H1 (cell line): Measurements from ENCODE around the gene RPP30. TPM values are rescaled to one million over a fixed set of nuclear protein-coding genes. Genes with fewer than 3 reads are reported as not detected.

Source experiments
- CTCF ChIA-PET: fragments of 300-600 bp; sonication (Branson Sonifier 250); formaldehyde crosslinking; loops from one replicate; lab custom pipeline; 2021; ENCODE audit not compliant: partially characterized antibody; lab: Charles Lee
- POLR2A ChIA-PET: fragments of 300-600 bp; sonication (Branson Sonifier 250); formaldehyde crosslinking; loops from one replicate; lab custom pipeline; 2021; ENCODE audit warnings: inconsistent platforms; ENCODE audit not compliant: partially characterized antibody; lab: Charles Lee
- DNase-seq, 2 experiments: peaks; one replicate each; pipeline versions ENCODE4 v3.0.0 to v3.0.0-alpha.2; 2010 to 2022; ENCODE audit warnings: low spot score in 2 of 2, low read depth in 1 of 2, mixed read lengths in 1 of 2
- FAIRE-seq: peaks from 2 replicates; lab custom pipeline; 2011; peaks lifted over from hg19 to GRCh38; lab: Jason Lieb, UNC
- H2AFZ ChIP-seq: 2 replicates; pipeline ENCODE4 v1.8.1; 2012; ENCODE audit warnings: low read length, inconsistent platforms
- H2AK5ac ChIP-seq: 2 replicates; pipeline ENCODE4 v1.6.1; 2013; ENCODE audit warnings: low read depth, low read length
- H2BK120ac ChIP-seq: replicated peaks from 2 replicates; pipeline ENCODE3; 2013; ENCODE audit warnings: low read depth, low read length, inconsistent platforms
- H2BK12ac ChIP-seq: 2 replicates; pipeline ENCODE4 v1.6.1; 2013; ENCODE audit warnings: low read depth, low read length
- H2BK15ac ChIP-seq: 2 replicates; pipeline ENCODE4 v1.6.1; 2013; ENCODE audit warnings: low read length
- H2BK20ac ChIP-seq: 2 replicates; pipeline ENCODE4 v1.6.1; 2013; ENCODE audit warnings: low read length
- H2BK5ac ChIP-seq: 2 replicates; pipeline ENCODE4 v1.6.1; 2013; ENCODE audit warnings: low read depth, low read length
- H3K14ac ChIP-seq: 2 replicates; pipeline ENCODE4 v1.6.1; 2013; ENCODE audit warnings: inconsistent platforms; ENCODE audit not compliant: insufficient read length
- H3K18ac ChIP-seq: 2 replicates; pipeline ENCODE4 v1.6.1; 2013; ENCODE audit warnings: low read length; ENCODE audit errors: extremely low read depth
- H3K23ac ChIP-seq: 2 replicates; pipeline ENCODE4 v1.6.1; 2013; ENCODE audit warnings: inconsistent platforms; ENCODE audit not compliant: insufficient read length
- H3K23me2 ChIP-seq: 2 replicates; pipeline ENCODE4 v1.6.1; 2013; ENCODE audit warnings: low read depth, low read length
- H3K27ac ChIP-seq: 2 replicates; pipeline ENCODE4 v1.6.1; 2011; ENCODE audit warnings: low read depth, low read length, inconsistent platforms
- H3K27me3 ChIP-seq, 4 experiments: replicated peaks in 1 of 4; 1 replicate in 1 of 4; 2 replicates in 3 of 4; pipeline versions ENCODE4 v1.6.1 to v1.8.1; 2011 to 2013; ENCODE audit warnings: low read length in 3 of 4, mild to moderate bottlenecking in 3 of 4, inconsistent platforms in 2 of 4, mixed read lengths in 2 of 4, moderate library complexity in 1 of 4; ENCODE audit not compliant: control insufficient read depth in 3 of 4, insufficient read depth in 3 of 4; ENCODE audit errors: extremely low read depth in 1 of 4
- H3K36me3 ChIP-seq, 4 experiments: 2 replicates each; pipeline versions ENCODE4 v1.6.1 to v1.8.1; 2011 to 2013; ENCODE audit warnings: mild to moderate bottlenecking in 4 of 4, low read length in 3 of 4, moderate library complexity in 2 of 4, control low read depth in 1 of 4, inconsistent platforms in 1 of 4; ENCODE audit not compliant: insufficient read depth in 4 of 4, control insufficient read depth in 2 of 4
- H3K4ac ChIP-seq: replicated peaks from 2 replicates; pipeline ENCODE3; 2013; ENCODE audit warnings: low read length, low read depth, mixed read lengths, inconsistent platforms; ENCODE audit not compliant: insufficient read length
- H3K4me1 ChIP-seq, 4 experiments: replicated peaks in 1 of 4; 1 replicate in 1 of 4; 2 replicates in 3 of 4; pipeline versions ENCODE4 v1.6.1 to v1.8.1; 2011 to 2013; ENCODE audit warnings: low read length in 3 of 4, inconsistent platforms in 2 of 4, mixed read lengths in 1 of 4; ENCODE audit not compliant: insufficient read depth in 4 of 4, control insufficient read depth in 3 of 4
- H3K4me2 ChIP-seq, 2 experiments: 2 replicates each; pipeline versions ENCODE4 v1.6.1 to v1.8.1; 2011 to 2013; ENCODE audit warnings: low read depth in 2 of 2, low read length in 2 of 2, control low read depth in 1 of 2, inconsistent platforms in 1 of 2, mild to moderate bottlenecking in 1 of 2; ENCODE audit not compliant: insufficient read depth in 1 of 2
- H3K4me3 ChIP-seq, 4 experiments: fragments of 200-600, 300-600 bp in 1 of 4; sonication (generic), shearing (Covaris generic), sonication (Bioruptor Twin) in 1 of 4; 2 replicates each; pipeline versions ENCODE4 v1.5.1 to v1.8.1; 2011 to 2016; ENCODE audit warnings: low read length in 4 of 4, low read depth in 3 of 4, control low read depth in 2 of 4, inconsistent platforms in 2 of 4, mild to moderate bottlenecking in 2 of 4, mixed read lengths in 1 of 4, moderate library complexity in 1 of 4; ENCODE audit not compliant: insufficient read depth in 2 of 4; ENCODE audit errors: extremely low read depth in 1 of 4
- H3K56ac ChIP-seq: replicated peaks from 2 replicates; pipeline ENCODE3; 2013; ENCODE audit warnings: low read depth, mild to moderate bottlenecking, mixed read lengths, low read length, inconsistent platforms; ENCODE audit not compliant: insufficient read length
- H3K79me1 ChIP-seq: 2 replicates; pipeline ENCODE4 v1.6.1; 2013; ENCODE audit warnings: low read depth, low read length, control low read depth
- H3K79me2 ChIP-seq, 2 experiments: 2 replicates each; pipeline versions ENCODE4 v1.6.1 to v1.8.1; 2012 to 2013; ENCODE audit warnings: low read length in 2 of 2, mild to moderate bottlenecking in 2 of 2, inconsistent platforms in 1 of 2; ENCODE audit not compliant: insufficient read depth in 2 of 2, control insufficient read depth in 1 of 2
- H3K9ac ChIP-seq, 4 experiments: replicated peaks in 1 of 4; 1 replicate in 1 of 4; 2 replicates in 3 of 4; pipeline versions ENCODE4 v1.6.1 to v1.8.1; 2011 to 2013; ENCODE audit warnings: low read depth in 3 of 4, low read length in 3 of 4, control low read depth in 2 of 4, mild to moderate bottlenecking in 2 of 4, moderate library complexity in 2 of 4, inconsistent platforms in 1 of 4; ENCODE audit errors: extremely low read depth in 1 of 4
- H3K9me3 ChIP-seq, 2 experiments: 2 replicates each; pipeline versions ENCODE4 v1.6.1 to v1.8.1; 2012 to 2013; ENCODE audit warnings: mild to moderate bottlenecking in 2 of 2, moderate library complexity in 2 of 2, control low read depth in 1 of 2, inconsistent platforms in 1 of 2, low read depth in 1 of 2, low read length in 1 of 2, mixed read lengths in 1 of 2; ENCODE audit not compliant: insufficient read depth in 2 of 2
- H4K20me1 ChIP-seq, 2 experiments: replicated peaks in 1 of 2; 2 replicates each; pipeline versions ENCODE3 to v1.8.1; 2011 to 2013; ENCODE audit warnings: inconsistent platforms in 2 of 2, low read length in 2 of 2, mild to moderate bottlenecking in 1 of 2; ENCODE audit not compliant: insufficient read depth in 2 of 2, control insufficient read depth in 1 of 2
- H4K5ac ChIP-seq: 2 replicates; pipeline ENCODE4 v1.6.1; 2013; ENCODE audit warnings: low read length, low read depth, mixed read lengths, inconsistent platforms; ENCODE audit not compliant: insufficient read length
- H4K8ac ChIP-seq: 2 replicates; pipeline ENCODE4 v1.8.0; 2013; ENCODE audit warnings: mild to moderate bottlenecking, moderate library complexity, low read length, inconsistent platforms; ENCODE audit not compliant: insufficient read depth; ENCODE audit errors: extremely low read depth
- H4K91ac ChIP-seq: replicated peaks from 2 replicates; pipeline ENCODE3; 2013; ENCODE audit warnings: low read length, mixed read lengths, inconsistent platforms; ENCODE audit not compliant: insufficient read length
- EZH2 ChIP-seq: fragments of 200-600 bp; sonication (generic); IDR thresholded peaks from 2 replicates; pipeline ENCODE4 v1.7.1; 2012; ENCODE audit warnings: low read depth, mild to moderate bottlenecking, moderate library complexity, low read length, inconsistent platforms; ENCODE audit not compliant: severe bottlenecking
- WGBS, 2 experiments: shearing (Covaris generic) in 1 of 2; methylation state at CpG; one replicate each; pipeline versions ENCODE4 v1.1.6 to v1.1.7; 2013 to 2015; ENCODE audit warnings: low lambda C conversion rate in 2 of 2, mixed read lengths in 2 of 2, inconsistent platforms in 1 of 2, low coverage in 1 of 2, missing lambda C conversion rate in 1 of 2; ENCODE audit not compliant: insufficient replicate concordance in 2 of 2, insufficient coverage in 1 of 2, insufficient read length in 1 of 2; ENCODE audit errors: extremely low coverage in 1 of 2, missing lambda C conversion rate in 1 of 2; 5-methylcytosine and 5-hydroxymethylcytosine counted together
- polyA plus RNA-seq, 7 experiments: library from polyadenylated mRNA; depleted of rRNA in 3 of 7; stranded (reverse) in 5 of 7; unstranded in 2 of 7; fragments of >200 nt in 5 of 7; fragments of 200-250 nt in 2 of 7; gene quantifications; 1 replicate in 5 of 7; 2 replicates in 1 of 7; 4 replicates in 1 of 7; pipeline versions ENCODE4 v1.2.1 to v1.2.3, GENCODE V29; 2011 to 2013; ENCODE audit warnings: missing spikeins in 2 of 7, mixed read lengths in 2 of 7
- total RNA-seq: library from RNA; stranded (reverse); fragmentation: NEBNext Ultra II Directional; extraction: Animal tissue kit (Norgen Biotek cat#: 25700); gene quantifications from 2 replicates; pipeline ENCODE4 v1.2.1, GENCODE V29; 2021
- TF ChIP-seq, protein P1 (sequence below): IDR thresholded peaks from 2 replicates; pipeline ENCODE4 v1.6.1; 2012; ENCODE audit warnings: inconsistent platforms

The RPP30 gene
- total and polyA plus RNA-seq, 2 of the 8 experiments (the other 6 are each of a cell fraction or from before 2014, with no cell fraction given): 38.9 to 79.7 TPM

DNA sequence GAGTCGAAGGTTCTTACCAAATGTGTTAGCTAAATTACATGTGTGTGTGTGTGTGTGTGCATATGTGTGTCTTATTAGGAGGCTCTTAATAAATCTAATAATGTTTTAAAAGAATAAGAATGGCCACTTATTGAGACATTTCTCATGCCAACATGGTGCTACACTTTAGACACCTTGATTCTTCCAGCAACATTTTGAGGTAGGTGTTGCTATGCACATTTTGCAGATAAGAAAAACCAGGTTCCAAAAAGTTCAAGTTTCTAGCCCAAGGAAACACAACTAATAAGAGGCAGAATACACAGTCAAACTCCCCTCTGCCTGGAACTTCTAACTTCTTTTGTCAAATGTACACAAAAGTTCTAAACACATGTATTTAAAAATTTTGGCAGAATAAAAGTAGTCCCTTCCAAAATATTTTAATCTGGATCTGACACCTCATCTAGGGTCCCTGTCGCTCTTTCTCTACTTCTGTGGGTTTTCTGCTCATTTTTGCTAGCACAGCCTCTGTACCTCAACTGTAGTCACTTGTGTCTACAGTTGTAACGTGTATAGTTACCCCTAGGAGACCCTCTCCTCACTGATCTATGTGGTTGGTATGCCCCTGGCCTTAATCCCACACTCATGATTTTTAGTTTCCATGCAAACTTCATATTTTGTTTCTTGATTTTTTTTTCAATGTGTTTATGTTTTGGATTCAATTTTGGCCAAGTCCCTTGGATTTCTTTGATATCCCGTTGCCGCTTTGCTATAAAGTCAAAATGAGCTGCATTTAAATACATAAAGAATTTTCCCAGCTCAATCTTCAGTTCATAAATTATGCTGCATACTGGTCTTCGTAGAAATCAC lies 44.8 kb downstream of the RPP30 start:
- ChIA-PET POLR2A (interaction anchor here (1.0 kb wide), 1 partner anchor 23 kb away, joined by 3 read pairs; no protein-coding TSS in a partner anchor), CTCF (interaction anchor here (0.6 to 4.2 kb wide), 8 partner anchors 25 to 382 kb away, joined by 3 to 13 read pairs (median 4); no protein-coding TSS in a partner anchor)
- Histone ChIP-seq H2BK12ac (no peak overlapping the region), H3K27me3 (peaks cover 74 to 94% (median 91%) of the 10 kb centered on the region in 4 experiments), H4K8ac (no peak overlapping the region), H4K5ac (no peak overlapping the region), H3K23me2 (no peaks in the 10 kb centered on the region), H3K79me2 (no peaks in the 10 kb centered on the region), H3K4ac (no peak overlapping the region), H3K9ac (no peak overlapping the region), H4K20me1 (peaks cover 2 to 3% of the 10 kb centered on the region in 2 experiments), H3K27ac (no peak overlapping the region), H3K36me3 (no peaks in the 10 kb centered on the region), H2BK20ac (no peak overlapping the region), H3K9me3 (no peaks in the 10 kb centered on the region), H3K23ac (no peak overlapping the region), H3K56ac (no peak overlapping the region), H3K4me2 (no peak overlapping the region), H4K91ac (no peak overlapping the region), H3K4me3 (no peak overlapping the region), H3K79me1 (no peaks in the 10 kb centered on the region), H3K18ac (no peak overlapping the region), H3K14ac (no peak overlapping the region), H2BK15ac (no peak overlapping the region), H3K4me1 (no peaks in the 10 kb centered on the region; a peak in 1 of 7 replicates), H2BK5ac (no peak overlapping the region), H2AFZ (no peak overlapping the region), H2BK120ac (no peak overlapping the region), H2AK5ac (no peak overlapping the region)
- DNase-seq (no peak), FAIRE-seq (no peak)
- TF ChIP-seq EZH2: peak; percentile 34
- TF ChIP-seq, protein P1, sequence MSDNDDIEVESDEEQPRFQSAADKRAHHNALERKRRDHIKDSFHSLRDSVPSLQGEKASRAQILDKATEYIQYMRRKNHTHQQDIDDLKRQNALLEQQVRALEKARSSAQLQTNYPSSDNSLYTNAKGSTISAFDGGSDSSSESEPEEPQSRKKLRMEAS: no peak
- 90% methylated on average over 6 of the region's 6 CpGs; no CpG with 5 or more reads in 1 of the 2 experiments for WGBS, 2 experiments
